Hepatocyte (in vitro differentiated cells): Measurements from ENCODE around the gene LRRC61.

Source experiments
- EZH2 ChIP-seq: fragments of 200-600 bp; sonication (generic); IDR thresholded peaks from 2 replicates; pipeline ENCODE4 v1.6.1; 2016; ENCODE audit warnings: antibody characterized with exemption, mild to moderate bottlenecking, borderline replicate concordance
- EZH2phosphoT487 ChIP-seq: fragments of 200-600 bp; sonication (generic); IDR thresholded peaks from one replicate; pipeline ENCODE4 v1.6.1; 2018; ENCODE audit warnings: antibody characterized with exemption, mild to moderate bottlenecking, low read depth, moderate library complexity; ENCODE audit not compliant: unreplicated experiment, severe bottlenecking
- TF ChIP-seq, protein P1 (sequence below): fragments of 200-600 bp; sonication (generic); IDR thresholded peaks from 2 replicates; pipeline ENCODE4 v1.5.1; 2016; ENCODE audit warnings: antibody characterized with exemption, mild to moderate bottlenecking; ENCODE audit not compliant: poor library complexity

- TF ChIP-seq, protein P1, sequence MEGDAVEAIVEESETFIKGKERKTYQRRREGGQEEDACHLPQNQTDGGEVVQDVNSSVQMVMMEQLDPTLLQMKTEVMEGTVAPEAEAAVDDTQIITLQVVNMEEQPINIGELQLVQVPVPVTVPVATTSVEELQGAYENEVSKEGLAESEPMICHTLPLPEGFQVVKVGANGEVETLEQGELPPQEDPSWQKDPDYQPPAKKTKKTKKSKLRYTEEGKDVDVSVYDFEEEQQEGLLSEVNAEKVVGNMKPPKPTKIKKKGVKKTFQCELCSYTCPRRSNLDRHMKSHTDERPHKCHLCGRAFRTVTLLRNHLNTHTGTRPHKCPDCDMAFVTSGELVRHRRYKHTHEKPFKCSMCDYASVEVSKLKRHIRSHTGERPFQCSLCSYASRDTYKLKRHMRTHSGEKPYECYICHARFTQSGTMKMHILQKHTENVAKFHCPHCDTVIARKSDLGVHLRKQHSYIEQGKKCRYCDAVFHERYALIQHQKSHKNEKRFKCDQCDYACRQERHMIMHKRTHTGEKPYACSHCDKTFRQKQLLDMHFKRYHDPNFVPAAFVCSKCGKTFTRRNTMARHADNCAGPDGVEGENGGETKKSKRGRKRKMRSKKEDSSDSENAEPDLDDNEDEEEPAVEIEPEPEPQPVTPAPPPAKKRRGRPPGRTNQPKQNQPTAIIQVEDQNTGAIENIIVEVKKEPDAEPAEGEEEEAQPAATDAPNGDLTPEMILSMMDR: no peak
- TF ChIP-seq EZH2: no peak
- no peak for TF ChIP-seq EZH2phosphoT487
These were observed 17.0 kb downstream of the LRRC61 start for GRCh38 chr7:150340024-150340749.
